SU-DHL-6 (cell line): ENCODE measurements around the gene CHTOP.

ENCODE experiments used
- CTCF ChIP-seq: fragments of 200-600 bp; sonication (generic); IDR thresholded peaks from one replicate; pipeline ENCODE4 v1.5.1; 2017; ENCODE audit warnings: antibody characterized with exemption, mild to moderate bottlenecking, low read length, moderate library complexity; ENCODE audit not compliant: insufficient read depth, poor library complexity, severe bottlenecking
- EZH2phosphoT487 ChIP-seq: fragments of 200-600 bp; sonication (generic), shearing (Covaris generic); conservative IDR thresholded peaks from 2 replicates; pipeline ENCODE4 v1.6.1; 2018; ENCODE audit warnings: mild to moderate bottlenecking, antibody characterized with exemption, low read length, moderate library complexity, mixed read lengths

DNA sequence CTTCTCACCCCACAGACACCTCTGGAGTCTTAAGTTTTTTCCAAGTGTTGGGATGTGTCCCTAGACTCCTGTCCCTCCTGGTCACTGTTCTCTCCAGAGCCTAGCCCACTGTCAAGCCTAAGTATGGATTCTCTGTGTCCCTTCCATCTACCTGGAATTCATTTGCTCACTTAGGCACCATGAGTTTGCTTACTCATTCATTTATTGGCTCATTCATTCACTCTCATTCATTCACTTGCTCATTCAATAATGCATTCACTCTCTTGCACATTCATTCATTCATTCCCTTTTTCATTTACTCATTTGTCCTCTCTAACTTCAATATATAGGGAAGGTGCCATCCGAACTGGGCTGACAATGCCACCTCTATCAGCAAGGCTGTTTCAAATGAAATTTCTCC, 22.5 kb upstream of the CHTOP start:
- no peak for TF ChIP-seq EZH2phosphoT487
- TF ChIP-seq CTCF, result no peak
